HepG2 (cell line): ENCODE data around the gene RPS2. TPM values are rescaled to one million over a fixed set of nuclear protein-coding genes. Genes with fewer than 3 reads are reported as not detected.

Experiments used
- CCAR2 ChIP-seq: fragments of 200-400 bp; formaldehyde crosslinking; optimal IDR thresholded peaks from 2 replicates; pipeline ENCODE3; 2018; ENCODE audit warnings: low read depth, mild to moderate bottlenecking, low read length, moderate library complexity
- GATA4 ChIP-seq: sonication (generic); IDR thresholded peaks from 2 replicates; pipeline ENCODE4 v1.6.1; 2016; ENCODE audit warnings: antibody characterized with exemption, low read depth, borderline replicate concordance
- GFI1 ChIP-seq: sonication (generic); formaldehyde crosslinking; IDR thresholded peaks from 2 replicates; pipeline ENCODE4 v1.5.0; 2020; ENCODE audit warnings: missing genetic modification reagents, mild to moderate bottlenecking, borderline replicate concordance
- MYNN ChIP-seq: sonication (generic); formaldehyde crosslinking; IDR thresholded peaks from 2 replicates; pipeline ENCODE4 v1.4.0; 2020; ENCODE audit warnings: mild to moderate bottlenecking, low read depth, missing genetic modification reagents
- ZBTB21 ChIP-seq: sonication (generic); formaldehyde crosslinking; IDR thresholded peaks from 2 replicates; pipeline ENCODE4 v1.4.0; 2020; ENCODE audit warnings: missing genetic modification reagents
- ZBTB3 ChIP-seq: sonication (generic); formaldehyde crosslinking; IDR thresholded peaks from 2 replicates; pipeline ENCODE4 v1.4.0; 2020; ENCODE audit warnings: low read depth, mild to moderate bottlenecking, moderate library complexity, missing genetic modification reagents, borderline replicate concordance
- ZBTB7A ChIP-seq: sonication (generic); formaldehyde crosslinking; IDR thresholded peaks from 2 replicates; pipeline ENCODE4 v1.8.0; 2022; ENCODE audit warnings: mild to moderate bottlenecking, missing genetic modification reagents
- ZFP36L2 ChIP-seq: sonication (generic); formaldehyde crosslinking; IDR thresholded peaks from 2 replicates; pipeline ENCODE4 v1.4.0; 2020; ENCODE audit warnings: missing genetic modification reagents
- ZMYM4 ChIP-seq: sonication (generic); formaldehyde crosslinking; IDR thresholded peaks from 2 replicates; pipeline ENCODE4 v1.8.1; 2023; ENCODE audit warnings: mild to moderate bottlenecking, missing genetic modification reagents
- ZNF263 ChIP-seq: sonication (generic); formaldehyde crosslinking; IDR thresholded peaks from 2 replicates; pipeline ENCODE4 v1.4.0; 2020; ENCODE audit warnings: missing genetic modification reagents
- ZNF879 ChIP-seq: sonication (generic); formaldehyde crosslinking; IDR thresholded peaks from 2 replicates; pipeline ENCODE4 v1.8.1; 2023; ENCODE audit warnings: missing genetic modification reagents
- ZNF891 ChIP-seq: sonication (generic); formaldehyde crosslinking; IDR thresholded peaks from 2 replicates; pipeline ENCODE4 v1.5.0; 2020; ENCODE audit warnings: mild to moderate bottlenecking, missing genetic modification reagents
- polyA plus RNA-seq, 8 experiments: library from polyadenylated mRNA; depleted of rRNA in 3 of 8; stranded (reverse) in 7 of 8; unstranded in 1 of 8; fragments of >200 nt; fragmentation: Illumina TruSeq in 4 of 8; extraction: Trizol in 4 of 8; gene quantifications; 2 replicates each; pipeline versions ENCODE4 v1.2.1 to v1.2.3, GENCODE V29; 2011 to 2016; ENCODE audit warnings: low read depth in 4 of 8, missing spikeins in 1 of 8, mixed read lengths in 1 of 8; ENCODE audit not compliant: insufficient read depth in 1 of 8
- total RNA-seq, 5 experiments: library from RNA; depleted of rRNA; stranded (reverse); fragments of >200 nt; fragmentation: Illumina TruSeq; extraction: Trizol; gene quantifications; 2 replicates each; pipeline ENCODE4 v1.2.3, GENCODE V29; 2016; ENCODE audit warnings: low read depth in 1 of 5
- TF ChIP-seq, protein P1 (sequence below): sonication (generic); formaldehyde crosslinking; IDR thresholded peaks from 2 replicates; pipeline ENCODE4 v1.4.0; 2020; ENCODE audit warnings: missing genetic modification reagents
- TF ChIP-seq, protein P2 (sequence below): sonication (generic); formaldehyde crosslinking; IDR thresholded peaks from 2 replicates; pipeline ENCODE4 v1.4.0; 2020; ENCODE audit warnings: mild to moderate bottlenecking, missing genetic modification reagents
- TF ChIP-seq, protein P3 (sequence below): sonication (generic); formaldehyde crosslinking; IDR thresholded peaks from 2 replicates; pipeline ENCODE4 v1.5.1; 2020; ENCODE audit warnings: mild to moderate bottlenecking, missing genetic modification reagents, borderline replicate concordance
- TF ChIP-seq, protein P4 (sequence below): sonication (generic); formaldehyde crosslinking; IDR thresholded peaks from 2 replicates; pipeline ENCODE4 v1.4.0; 2020; ENCODE audit warnings: missing genetic modification reagents, borderline replicate concordance

Gene RPS2
- total and polyA plus RNA-seq, 2 of the 13 experiments (the other 11 are each of a cell fraction or from before 2014, with no cell fraction given), result 1,908 to 4,514 TPM

DNA sequence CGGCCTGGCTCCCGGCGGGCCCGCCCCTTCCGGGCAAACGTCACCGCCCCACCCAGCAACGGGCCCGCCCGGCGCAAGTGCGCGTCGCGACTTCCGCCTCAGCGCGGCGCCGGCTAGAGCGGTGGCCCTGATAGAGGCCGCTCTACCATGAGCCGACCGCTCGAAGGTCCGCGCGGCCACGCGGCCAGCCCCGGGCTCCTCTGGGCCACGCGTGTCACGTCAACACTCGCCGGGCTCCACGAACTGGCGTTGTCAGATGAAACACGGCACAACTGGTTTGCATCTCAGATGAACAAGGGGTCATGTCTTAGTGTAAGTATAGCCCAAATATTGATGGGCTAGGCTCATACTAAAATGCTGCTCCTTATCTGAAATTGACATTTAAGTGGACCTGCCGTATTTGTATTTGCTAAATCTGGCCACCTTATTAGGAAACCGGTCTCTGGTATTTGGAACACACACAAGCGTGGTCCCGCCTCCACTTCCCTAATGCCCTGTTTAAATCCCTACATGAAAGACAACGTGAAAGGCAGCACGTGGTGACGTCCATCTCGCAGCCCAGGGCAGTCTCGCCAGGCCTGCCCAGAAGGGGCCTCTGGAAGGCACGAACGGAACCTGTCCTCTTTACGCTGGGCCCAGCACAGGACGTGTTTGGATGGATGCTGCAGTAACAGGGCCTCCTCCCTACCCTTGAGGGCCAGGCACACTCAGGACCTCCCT is 45.3 kb upstream of the RPS2 start, which contains the start of gene ZNF598 (continued):
- TF ChIP-seq ZNF891 (CRISPR knock-in tag) (peak; percentile 52; the same call in 1 of the 2 replicates), CCAR2 (no peak), GFI1 (CRISPR knock-in tag) (no peak; the same call in 1 of the 2 replicates), GATA4 (no peak), MYNN (CRISPR knock-in tag) (no peak), ZBTB7A (CRISPR knock-in tag) (no peak), ZFP36L2 (CRISPR knock-in tag) (no peak), ZBTB3 (CRISPR knock-in tag) (no peak), ZNF263 (CRISPR knock-in tag) (no peak), ZNF879 (CRISPR knock-in tag) (no peak; the same call in 1 of the 2 replicates), ZMYM4 (CRISPR knock-in tag) (peak; percentile 47), ZBTB21 (CRISPR knock-in tag) (no peak)
- TF ChIP-seq, protein P1, sequence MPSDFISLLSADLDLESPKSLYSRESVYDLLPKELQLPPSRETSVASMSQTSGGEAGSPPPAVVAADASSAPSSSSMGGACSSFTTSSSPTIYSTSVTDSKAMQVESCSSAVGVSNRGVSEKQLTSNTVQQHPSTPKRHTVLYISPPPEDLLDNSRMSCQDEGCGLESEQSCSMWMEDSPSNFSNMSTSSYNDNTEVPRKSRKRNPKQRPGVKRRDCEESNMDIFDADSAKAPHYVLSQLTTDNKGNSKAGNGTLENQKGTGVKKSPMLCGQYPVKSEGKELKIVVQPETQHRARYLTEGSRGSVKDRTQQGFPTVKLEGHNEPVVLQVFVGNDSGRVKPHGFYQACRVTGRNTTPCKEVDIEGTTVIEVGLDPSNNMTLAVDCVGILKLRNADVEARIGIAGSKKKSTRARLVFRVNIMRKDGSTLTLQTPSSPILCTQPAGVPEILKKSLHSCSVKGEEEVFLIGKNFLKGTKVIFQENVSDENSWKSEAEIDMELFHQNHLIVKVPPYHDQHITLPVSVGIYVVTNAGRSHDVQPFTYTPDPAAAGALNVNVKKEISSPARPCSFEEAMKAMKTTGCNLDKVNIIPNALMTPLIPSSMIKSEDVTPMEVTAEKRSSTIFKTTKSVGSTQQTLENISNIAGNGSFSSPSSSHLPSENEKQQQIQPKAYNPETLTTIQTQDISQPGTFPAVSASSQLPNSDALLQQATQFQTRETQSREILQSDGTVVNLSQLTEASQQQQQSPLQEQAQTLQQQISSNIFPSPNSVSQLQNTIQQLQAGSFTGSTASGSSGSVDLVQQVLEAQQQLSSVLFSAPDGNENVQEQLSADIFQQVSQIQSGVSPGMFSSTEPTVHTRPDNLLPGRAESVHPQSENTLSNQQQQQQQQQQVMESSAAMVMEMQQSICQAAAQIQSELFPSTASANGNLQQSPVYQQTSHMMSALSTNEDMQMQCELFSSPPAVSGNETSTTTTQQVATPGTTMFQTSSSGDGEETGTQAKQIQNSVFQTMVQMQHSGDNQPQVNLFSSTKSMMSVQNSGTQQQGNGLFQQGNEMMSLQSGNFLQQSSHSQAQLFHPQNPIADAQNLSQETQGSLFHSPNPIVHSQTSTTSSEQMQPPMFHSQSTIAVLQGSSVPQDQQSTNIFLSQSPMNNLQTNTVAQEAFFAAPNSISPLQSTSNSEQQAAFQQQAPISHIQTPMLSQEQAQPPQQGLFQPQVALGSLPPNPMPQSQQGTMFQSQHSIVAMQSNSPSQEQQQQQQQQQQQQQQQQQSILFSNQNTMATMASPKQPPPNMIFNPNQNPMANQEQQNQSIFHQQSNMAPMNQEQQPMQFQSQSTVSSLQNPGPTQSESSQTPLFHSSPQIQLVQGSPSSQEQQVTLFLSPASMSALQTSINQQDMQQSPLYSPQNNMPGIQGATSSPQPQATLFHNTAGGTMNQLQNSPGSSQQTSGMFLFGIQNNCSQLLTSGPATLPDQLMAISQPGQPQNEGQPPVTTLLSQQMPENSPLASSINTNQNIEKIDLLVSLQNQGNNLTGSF, result no peak
- TF ChIP-seq, protein P2, sequence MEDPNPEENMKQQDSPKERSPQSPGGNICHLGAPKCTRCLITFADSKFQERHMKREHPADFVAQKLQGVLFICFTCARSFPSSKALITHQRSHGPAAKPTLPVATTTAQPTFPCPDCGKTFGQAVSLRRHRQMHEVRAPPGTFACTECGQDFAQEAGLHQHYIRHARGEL (CRISPR knock-in tag), result no peak
- TF ChIP-seq, protein P3, sequence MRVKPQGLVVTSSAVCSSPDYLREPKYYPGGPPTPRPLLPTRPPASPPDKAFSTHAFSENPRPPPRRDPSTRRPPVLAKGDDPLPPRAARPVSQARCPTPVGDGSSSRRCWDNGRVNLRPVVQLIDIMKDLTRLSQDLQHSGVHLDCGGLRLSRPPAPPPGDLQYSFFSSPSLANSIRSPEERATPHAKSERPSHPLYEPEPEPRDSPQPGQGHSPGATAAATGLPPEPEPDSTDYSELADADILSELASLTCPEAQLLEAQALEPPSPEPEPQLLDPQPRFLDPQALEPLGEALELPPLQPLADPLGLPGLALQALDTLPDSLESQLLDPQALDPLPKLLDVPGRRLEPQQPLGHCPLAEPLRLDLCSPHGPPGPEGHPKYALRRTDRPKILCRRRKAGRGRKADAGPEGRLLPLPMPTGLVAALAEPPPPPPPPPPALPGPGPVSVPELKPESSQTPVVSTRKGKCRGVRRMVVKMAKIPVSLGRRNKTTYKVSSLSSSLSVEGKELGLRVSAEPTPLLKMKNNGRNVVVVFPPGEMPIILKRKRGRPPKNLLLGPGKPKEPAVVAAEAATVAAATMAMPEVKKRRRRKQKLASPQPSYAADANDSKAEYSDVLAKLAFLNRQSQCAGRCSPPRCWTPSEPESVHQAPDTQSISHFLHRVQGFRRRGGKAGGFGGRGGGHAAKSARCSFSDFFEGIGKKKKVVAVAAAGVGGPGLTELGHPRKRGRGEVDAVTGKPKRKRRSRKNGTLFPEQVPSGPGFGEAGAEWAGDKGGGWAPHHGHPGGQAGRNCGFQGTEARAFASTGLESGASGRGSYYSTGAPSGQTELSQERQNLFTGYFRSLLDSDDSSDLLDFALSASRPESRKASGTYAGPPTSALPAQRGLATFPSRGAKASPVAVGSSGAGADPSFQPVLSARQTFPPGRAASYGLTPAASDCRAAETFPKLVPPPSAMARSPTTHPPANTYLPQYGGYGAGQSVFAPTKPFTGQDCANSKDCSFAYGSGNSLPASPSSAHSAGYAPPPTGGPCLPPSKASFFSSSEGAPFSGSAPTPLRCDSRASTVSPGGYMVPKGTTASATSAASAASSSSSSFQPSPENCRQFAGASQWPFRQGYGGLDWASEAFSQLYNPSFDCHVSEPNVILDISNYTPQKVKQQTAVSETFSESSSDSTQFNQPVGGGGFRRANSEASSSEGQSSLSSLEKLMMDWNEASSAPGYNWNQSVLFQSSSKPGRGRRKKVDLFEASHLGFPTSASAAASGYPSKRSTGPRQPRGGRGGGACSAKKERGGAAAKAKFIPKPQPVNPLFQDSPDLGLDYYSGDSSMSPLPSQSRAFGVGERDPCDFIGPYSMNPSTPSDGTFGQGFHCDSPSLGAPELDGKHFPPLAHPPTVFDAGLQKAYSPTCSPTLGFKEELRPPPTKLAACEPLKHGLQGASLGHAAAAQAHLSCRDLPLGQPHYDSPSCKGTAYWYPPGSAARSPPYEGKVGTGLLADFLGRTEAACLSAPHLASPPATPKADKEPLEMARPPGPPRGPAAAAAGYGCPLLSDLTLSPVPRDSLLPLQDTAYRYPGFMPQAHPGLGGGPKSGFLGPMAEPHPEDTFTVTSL (CRISPR knock-in tag), result peak; percentile 44
- TF ChIP-seq, protein P4, sequence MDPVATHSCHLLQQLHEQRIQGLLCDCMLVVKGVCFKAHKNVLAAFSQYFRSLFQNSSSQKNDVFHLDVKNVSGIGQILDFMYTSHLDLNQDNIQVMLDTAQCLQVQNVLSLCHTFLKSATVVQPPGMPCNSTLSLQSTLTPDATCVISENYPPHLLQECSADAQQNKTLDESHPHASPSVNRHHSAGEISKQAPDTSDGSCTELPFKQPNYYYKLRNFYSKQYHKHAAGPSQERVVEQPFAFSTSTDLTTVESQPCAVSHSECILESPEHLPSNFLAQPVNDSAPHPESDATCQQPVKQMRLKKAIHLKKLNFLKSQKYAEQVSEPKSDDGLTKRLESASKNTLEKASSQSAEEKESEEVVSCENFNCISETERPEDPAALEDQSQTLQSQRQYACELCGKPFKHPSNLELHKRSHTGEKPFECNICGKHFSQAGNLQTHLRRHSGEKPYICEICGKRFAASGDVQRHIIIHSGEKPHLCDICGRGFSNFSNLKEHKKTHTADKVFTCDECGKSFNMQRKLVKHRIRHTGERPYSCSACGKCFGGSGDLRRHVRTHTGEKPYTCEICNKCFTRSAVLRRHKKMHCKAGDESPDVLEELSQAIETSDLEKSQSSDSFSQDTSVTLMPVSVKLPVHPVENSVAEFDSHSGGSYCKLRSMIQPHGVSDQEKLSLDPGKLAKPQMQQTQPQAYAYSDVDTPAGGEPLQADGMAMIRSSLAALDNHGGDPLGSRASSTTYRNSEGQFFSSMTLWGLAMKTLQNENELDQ (CRISPR knock-in tag), result peak; percentile 75; the same call in 1 of the 2 replicates
